HT-29 (cell line): ENCODE data around the gene FAM169A. TPM values are rescaled to one million over a fixed set of nuclear protein-coding genes. Genes with fewer than 3 reads are reported as not detected.
"Not testable (repeated sequence)": the region's sequence is repeated elsewhere in the genome, so short reads cannot be mapped to it uniquely, and the experiment has no call there.

Experiments
- DNase-seq: peaks from one replicate; pipeline ENCODE4 v3.0.0-alpha.2; 2015; ENCODE audit warnings: low spot score
- total RNA-seq: library from RNA; depleted of rRNA; stranded (reverse); fragments of >200 nt; shearing (Covaris generic); gene quantifications from 2 replicates; pipeline ENCODE4 v1.2.3, GENCODE V29; 2014

Gene FAM169A
- total RNA-seq, 1 experiment from 2014 or later, result 0.33 TPM

- no peak for DNase-seq
These were observed 64.2 kb downstream of the FAM169A start for GRCh38 chr5:74801941-74802340.

- DNase-seq, result no peak
These were observed 65.0 kb downstream of the FAM169A start for GRCh38 chr5:74801197-74801596.

GRCh38 chr5:74798977-74799911, 66.9 kb downstream of the FAM169A start:
- DNase-seq, result no peak

DNA sequence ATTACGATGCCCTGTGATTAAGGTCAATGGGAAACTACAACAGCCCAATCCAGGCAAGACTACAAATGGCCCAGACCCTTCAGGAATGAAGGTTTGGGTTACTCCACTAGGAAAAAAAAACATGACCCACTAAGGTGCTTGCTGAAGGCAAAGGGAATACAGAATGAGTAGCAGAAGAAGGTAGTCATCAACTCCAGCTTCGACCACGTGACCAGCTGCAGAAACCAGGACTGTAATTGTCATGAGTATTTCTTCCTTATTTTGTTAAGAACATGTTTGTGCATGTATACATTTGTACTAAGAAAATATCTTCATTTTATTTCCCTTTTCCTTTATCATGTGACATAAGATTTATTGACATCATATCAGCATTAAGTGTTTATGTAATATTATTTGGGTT, 74.5 kb downstream of the FAM169A start:
- DNase-seq, result not testable (repeated sequence)

GRCh38 chr5:74787424-74787823, 78.8 kb downstream of the FAM169A start:
- DNase-seq, result no peak

GRCh38 chr5:74786851-74787250, 79.3 kb downstream of the FAM169A start:
- peak; percentile 57 for DNase-seq

- no peak for DNase-seq
These were observed 87.6 kb downstream of the FAM169A start for GRCh38 chr5:74778609-74779008.

DNA sequence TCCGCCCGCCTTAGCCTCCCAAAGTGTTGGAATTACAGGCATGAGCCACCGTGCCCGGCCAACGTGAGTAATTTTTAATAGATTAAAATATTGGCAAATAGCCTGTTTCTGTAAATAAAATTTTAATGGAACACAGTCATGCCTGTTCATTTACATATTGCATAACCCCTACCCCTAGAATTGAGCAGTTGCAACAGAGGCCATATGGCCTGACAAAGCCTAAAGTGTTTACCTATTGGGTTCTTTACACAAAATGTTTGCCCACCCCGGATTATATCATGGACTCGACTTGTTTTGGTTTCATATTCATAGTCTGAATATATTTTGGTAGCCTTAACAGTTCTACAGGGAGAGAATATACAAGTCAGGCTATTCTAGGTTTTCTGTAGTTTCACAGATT, 93.8 kb downstream of the FAM169A start:
- no peak for DNase-seq

DNA sequence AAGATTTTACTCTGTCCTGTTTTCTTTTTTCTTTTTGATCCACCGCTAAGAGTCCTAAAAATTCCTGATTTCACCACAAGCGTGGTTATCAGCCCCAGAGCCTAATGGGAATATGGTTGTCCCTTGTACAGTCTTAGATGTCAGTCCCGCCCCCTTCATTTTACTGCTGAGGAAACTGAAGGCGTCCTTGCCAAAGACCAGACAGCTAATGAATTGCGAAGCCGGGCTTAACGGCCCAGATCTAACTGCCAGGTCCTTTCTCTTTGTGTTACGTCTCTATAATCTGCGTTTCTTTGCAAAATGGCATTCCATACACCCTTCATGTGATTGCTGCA, 98.6 kb downstream of the FAM169A start:
- DNase-seq, result peak; percentile 65

- peak; percentile 96 for DNase-seq
These were observed 99.2 kb downstream of the FAM169A start, which contains the start of the genes GFM2 and NSA2 for GRCh38 chr5:74766849-74767578. Gene GFM2 (minus strand): TSS chr5:74767117. CDS start chr5:74763742, 3,375 bp downstream. Gene NSA2 (plus strand): TSS chr5:74767249. CDS start chr5:74767361, 112 bp downstream.

GRCh38 chr5:74766418-74766848, 99.8 kb downstream of the FAM169A start:
- DNase-seq, result peak; percentile 37

GRCh38 chr5:74765929-74766328, 100.3 kb downstream of the FAM169A start:
- no peak for DNase-seq

GRCh38 chr5:74765201-74765600, 101.0 kb downstream of the FAM169A start:
- DNase-seq, result peak; percentile 30

- no peak for DNase-seq
These were observed 102.7 kb downstream of the FAM169A start for GRCh38 chr5:74763504-74763903.

GRCh38 chr5:74762599-74762998, 103.6 kb downstream of the FAM169A start:
- DNase-seq, result peak; percentile 30

GRCh38 chr5:74761241-74761640, 104.9 kb downstream of the FAM169A start:
- DNase-seq, result no peak

DNA sequence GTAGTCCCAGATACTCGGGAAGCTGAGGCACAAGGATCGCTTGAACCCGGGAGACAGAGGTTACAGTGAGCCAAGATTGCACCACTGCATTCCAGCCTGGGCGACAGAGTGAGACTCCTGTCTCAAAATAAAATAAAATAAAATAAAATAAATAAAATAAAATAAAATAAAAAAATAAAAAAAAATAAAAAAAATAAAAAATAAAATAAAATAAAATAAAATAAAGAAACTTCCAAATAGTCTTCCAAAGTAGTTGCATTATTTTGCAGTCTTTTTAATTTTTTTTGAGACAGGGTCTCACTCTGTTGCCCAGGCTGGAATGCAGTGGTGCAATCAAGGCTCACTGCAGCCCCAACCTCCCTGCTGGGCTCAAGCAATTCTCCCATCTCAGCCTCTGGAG, 117.4 kb downstream of the FAM169A start:
- DNase-seq, result not testable (repeated sequence)

DNA sequence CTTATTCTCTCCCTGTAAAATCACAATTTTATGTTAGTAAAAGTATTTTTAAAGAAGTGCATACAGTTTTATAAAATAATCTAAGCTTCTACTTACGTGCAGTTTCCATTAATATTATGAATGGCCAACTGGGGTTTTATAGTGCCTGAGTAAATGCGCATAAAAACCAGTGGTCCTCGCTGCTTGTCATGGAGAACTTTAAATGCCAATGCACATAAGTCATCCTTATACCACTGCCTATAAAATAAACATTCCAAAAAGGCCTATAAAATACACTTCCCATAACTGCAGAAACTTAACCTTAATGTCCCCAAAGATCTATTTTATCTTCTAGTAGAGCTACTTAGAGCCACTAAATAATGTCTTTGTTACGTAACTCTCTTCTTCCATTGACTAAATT, 127.8 kb downstream of the FAM169A start:
- no peak for DNase-seq

DNA sequence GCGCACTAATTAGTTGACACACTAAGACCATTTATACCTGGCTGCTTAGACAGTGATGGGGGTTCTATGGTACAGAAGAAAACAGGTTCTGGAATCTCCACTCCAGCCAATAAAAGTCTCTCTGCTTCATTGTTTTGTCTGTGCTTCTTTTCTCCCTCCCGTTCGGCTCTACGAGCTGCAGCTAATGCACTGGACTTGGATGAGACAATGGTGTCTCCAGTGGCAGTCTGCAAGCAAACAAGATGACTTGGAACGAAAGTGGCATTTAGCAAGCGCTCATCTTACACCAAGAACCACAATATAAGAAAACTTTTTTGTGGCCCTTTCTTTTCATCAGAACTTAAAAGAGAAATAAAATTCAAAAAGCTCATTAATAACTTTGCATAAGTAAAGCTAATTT, 129.4 kb downstream of the FAM169A start:
- DNase-seq, result no peak
